ENCODE measurements around the gene LYPD1. TPM values are rescaled to one million over a fixed set of nuclear protein-coding genes. Genes with fewer than 3 reads are reported as not detected.

The LYPD1 gene
- total RNA-seq, 1 experiment from 2014 or later, result 13.8 TPM

DNA sequence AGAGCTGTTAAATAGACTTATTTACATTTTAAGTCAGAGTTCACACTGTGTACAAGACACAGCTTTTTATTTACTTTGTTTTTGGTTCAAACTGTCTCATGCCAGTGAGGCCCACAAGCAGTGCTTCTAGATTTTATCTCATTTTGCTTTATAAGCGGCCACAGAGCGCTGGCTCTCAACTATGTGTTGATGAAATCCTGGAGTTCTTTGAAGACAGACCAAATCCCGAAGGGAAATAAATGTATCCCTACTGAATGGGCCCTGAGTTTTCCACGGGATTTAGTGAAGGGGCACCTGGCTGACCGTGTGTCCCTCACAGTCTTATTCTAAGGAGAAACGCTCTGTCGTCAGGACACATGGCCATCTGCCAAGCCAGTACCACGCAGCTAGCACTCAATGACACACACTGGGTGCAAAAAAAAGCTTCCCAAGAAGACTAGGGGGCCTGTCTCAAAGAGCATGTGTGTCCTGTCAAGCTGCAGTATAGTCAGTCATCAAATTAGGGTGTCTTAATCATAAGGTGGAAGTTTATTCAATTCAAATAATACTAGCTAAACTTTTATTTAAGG is 23.4 kb downstream of the LYPD1 start:
- TF ChIP-seq, protein P1, sequence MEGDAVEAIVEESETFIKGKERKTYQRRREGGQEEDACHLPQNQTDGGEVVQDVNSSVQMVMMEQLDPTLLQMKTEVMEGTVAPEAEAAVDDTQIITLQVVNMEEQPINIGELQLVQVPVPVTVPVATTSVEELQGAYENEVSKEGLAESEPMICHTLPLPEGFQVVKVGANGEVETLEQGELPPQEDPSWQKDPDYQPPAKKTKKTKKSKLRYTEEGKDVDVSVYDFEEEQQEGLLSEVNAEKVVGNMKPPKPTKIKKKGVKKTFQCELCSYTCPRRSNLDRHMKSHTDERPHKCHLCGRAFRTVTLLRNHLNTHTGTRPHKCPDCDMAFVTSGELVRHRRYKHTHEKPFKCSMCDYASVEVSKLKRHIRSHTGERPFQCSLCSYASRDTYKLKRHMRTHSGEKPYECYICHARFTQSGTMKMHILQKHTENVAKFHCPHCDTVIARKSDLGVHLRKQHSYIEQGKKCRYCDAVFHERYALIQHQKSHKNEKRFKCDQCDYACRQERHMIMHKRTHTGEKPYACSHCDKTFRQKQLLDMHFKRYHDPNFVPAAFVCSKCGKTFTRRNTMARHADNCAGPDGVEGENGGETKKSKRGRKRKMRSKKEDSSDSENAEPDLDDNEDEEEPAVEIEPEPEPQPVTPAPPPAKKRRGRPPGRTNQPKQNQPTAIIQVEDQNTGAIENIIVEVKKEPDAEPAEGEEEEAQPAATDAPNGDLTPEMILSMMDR (conservative IDR thresholded peaks at IDR 0.05; ENCODE audit: low read depth, low read length), result no peak
- no peak for TF ChIP-seq EZH2 (IDR thresholded peaks at IDR 0.05; ENCODE audit: borderline replicate concordance, low read depth, low read length, poor library complexity, severe bottlenecking)
- intact Hi-C loops (cut with micrococcal nuclease; ENCODE audit: unreplicated experiment), result no loop called here
- H3K4me3 ChIP-seq (ENCODE audit: low read depth, low read length, poor library complexity, severe bottlenecking), result no peak overlapping the region
- ChIA-PET CTCF (no interaction called here), POLR2A (ENCODE audit: low non-redundant PET) (no interaction called here)
- no peaks in the 10 kb centered on the region for H3K36me3 ChIP-seq (ENCODE audit: insufficient read depth, low read length, poor library complexity, severe bottlenecking)
- H3K27ac ChIP-seq (ENCODE audit: low read depth, low read length, poor library complexity, severe bottlenecking), result no peak overlapping the region
- no TSS peak for BruUV-seq (replicated peaks)
- no peaks in the 10 kb centered on the region for H3K4me1 ChIP-seq (ENCODE audit: insufficient read depth, low read length, poor library complexity, severe bottlenecking)
- H3K9me3 ChIP-seq (ENCODE audit: low read depth, low read length, poor library complexity, severe bottlenecking), result no peaks in the 10 kb centered on the region
- peaks cover 4% of the 10 kb centered on the region for H3K27me3 ChIP-seq (replicated peaks; ENCODE audit: insufficient read depth, low read depth, low read length, poor library complexity)
- DNase-seq (ENCODE audit: low spot score), result no peak

DNA sequence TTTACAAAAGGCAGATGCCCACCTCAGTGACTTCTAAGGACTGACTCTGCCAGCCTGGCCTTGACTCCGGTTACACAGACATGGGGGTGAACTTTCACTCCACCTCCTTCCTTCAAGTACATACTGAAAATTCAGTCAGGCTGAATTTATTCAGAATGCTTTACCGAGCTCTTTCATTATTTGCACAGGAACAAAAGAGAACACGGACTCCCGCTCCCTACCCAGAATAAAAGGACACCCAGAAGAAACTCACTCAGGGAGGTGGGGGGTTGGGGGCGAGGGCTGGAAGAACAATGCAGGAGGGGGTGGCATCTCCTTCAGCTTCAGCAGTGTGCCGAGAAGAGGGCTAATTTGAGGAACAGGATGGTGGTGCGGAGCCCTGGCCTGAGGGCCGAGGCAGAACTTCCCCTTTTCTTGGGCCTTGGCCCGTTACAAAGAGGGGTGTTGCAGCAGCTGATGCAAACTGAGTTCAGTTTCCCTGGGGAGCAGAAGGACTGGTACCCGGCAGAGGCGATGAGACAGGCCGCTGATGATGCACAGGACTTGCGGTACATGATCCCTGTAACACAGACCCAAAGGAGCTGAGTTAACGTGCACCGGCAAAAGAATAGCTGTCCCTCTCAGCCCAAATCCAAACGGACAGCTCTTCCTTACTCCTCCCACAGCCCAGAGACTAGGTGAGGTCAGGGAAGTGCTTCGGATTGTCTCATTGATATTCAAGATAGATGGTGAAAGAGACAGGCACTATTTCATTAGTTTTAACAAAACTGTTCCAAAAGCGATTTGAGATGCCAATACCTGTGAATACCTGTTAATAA is 24.1 kb downstream of the LYPD1 start:
- no peaks in the 10 kb centered on the region for H3K9me3 ChIP-seq (ENCODE audit: low read depth, low read length, poor library complexity, severe bottlenecking)
- no peak for DNase-seq (ENCODE audit: low spot score)
- ChIA-PET CTCF (no interaction called here), POLR2A (ENCODE audit: low non-redundant PET) (no interaction called here)
- TF ChIP-seq, protein P1 (conservative IDR thresholded peaks at IDR 0.05; ENCODE audit: low read depth, low read length), result no peak
- TF ChIP-seq EZH2 (IDR thresholded peaks at IDR 0.05; ENCODE audit: borderline replicate concordance, low read depth, low read length, poor library complexity, severe bottlenecking), result no peak
- intact Hi-C loops (cut with micrococcal nuclease; ENCODE audit: unreplicated experiment), result no loop called here
- no TSS peak for BruUV-seq (replicated peaks)
- H3K36me3 ChIP-seq (ENCODE audit: insufficient read depth, low read length, poor library complexity, severe bottlenecking), result no peaks in the 10 kb centered on the region
- peaks cover 4% of the 10 kb centered on the region for H3K27me3 ChIP-seq (replicated peaks; ENCODE audit: insufficient read depth, low read depth, low read length, poor library complexity)
- no peaks in the 10 kb centered on the region for H3K4me1 ChIP-seq (ENCODE audit: insufficient read depth, low read length, poor library complexity, severe bottlenecking)
- H3K27ac ChIP-seq (ENCODE audit: low read depth, low read length, poor library complexity, severe bottlenecking), result no peak overlapping the region
- no peak overlapping the region for H3K4me3 ChIP-seq (ENCODE audit: low read depth, low read length, poor library complexity, severe bottlenecking)

DNA sequence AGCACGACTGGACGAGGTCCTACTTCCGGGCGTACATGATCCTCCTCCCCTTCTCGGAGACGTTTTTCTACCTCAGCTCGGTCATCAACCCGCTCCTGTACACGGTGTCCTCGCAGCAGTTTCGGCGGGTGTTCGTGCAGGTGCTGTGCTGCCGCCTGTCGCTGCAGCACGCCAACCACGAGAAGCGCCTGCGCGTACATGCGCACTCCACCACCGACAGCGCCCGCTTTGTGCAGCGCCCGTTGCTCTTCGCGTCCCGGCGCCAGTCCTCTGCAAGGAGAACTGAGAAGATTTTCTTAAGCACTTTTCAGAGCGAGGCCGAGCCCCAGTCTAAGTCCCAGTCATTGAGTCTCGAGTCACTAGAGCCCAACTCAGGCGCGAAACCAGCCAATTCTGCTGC is 24.8 kb downstream of the LYPD1 start:
- no peak for TF ChIP-seq EZH2 (IDR thresholded peaks at IDR 0.05; ENCODE audit: borderline replicate concordance, low read depth, low read length, poor library complexity, severe bottlenecking)
- TF ChIP-seq, protein P1 (conservative IDR thresholded peaks at IDR 0.05; ENCODE audit: low read depth, low read length), result no peak
- ChIA-PET CTCF (no interaction called here), POLR2A (ENCODE audit: low non-redundant PET) (no interaction called here)
- H3K4me3 ChIP-seq (ENCODE audit: low read depth, low read length, poor library complexity, severe bottlenecking), result no peak overlapping the region
- H3K27me3 ChIP-seq (replicated peaks; ENCODE audit: insufficient read depth, low read depth, low read length, poor library complexity), result peaks cover 4% of the 10 kb centered on the region
- no TSS peak for BruUV-seq (replicated peaks)
- no peak for DNase-seq (ENCODE audit: low spot score)
- H3K36me3 ChIP-seq (ENCODE audit: insufficient read depth, low read length, poor library complexity, severe bottlenecking), result no peaks in the 10 kb centered on the region
- intact Hi-C loops (cut with micrococcal nuclease; ENCODE audit: unreplicated experiment), result no loop called here
- H3K4me1 ChIP-seq (ENCODE audit: insufficient read depth, low read length, poor library complexity, severe bottlenecking), result no peaks in the 10 kb centered on the region
- no peaks in the 10 kb centered on the region for H3K9me3 ChIP-seq (ENCODE audit: low read depth, low read length, poor library complexity, severe bottlenecking)
- no peak overlapping the region for H3K27ac ChIP-seq (ENCODE audit: low read depth, low read length, poor library complexity, severe bottlenecking)

All from A673 (cell line).